B cell (primary cell): ENCODE measurements around the gene MIGA1. TPM values are rescaled to one million over a fixed set of nuclear protein-coding genes. Genes with fewer than 3 reads are reported as not detected.

ENCODE experiments used
- ATAC-seq: fragments of 200-7000 bp; cut with Tn5 transposase; one replicate; pipeline ENCODE4 v1.10.0; 2021; ENCODE audit warnings: low read depth, mild to moderate bottlenecking, moderate number of reproducible peaks, moderate library complexity
- CTCF ChIA-PET: fragments of 350-600 bp; sonication (Branson Sonifier 250); formaldehyde crosslinking; loops from one replicate; lab custom pipeline; 2021; ENCODE audit warnings: antibody characterized with exemption, inconsistent platforms; lab: Charles Lee
- POLR2A ChIA-PET: fragments of 350-600 bp; sonication (Branson Sonifier 250); formaldehyde crosslinking; loops from one replicate; lab custom pipeline; 2021; ENCODE audit warnings: antibody characterized with exemption; lab: Charles Lee
- DNase-seq: peaks from one replicate; pipeline ENCODE4 v3.0.0; 2013
- H2AFZ ChIP-seq: 2 replicates; pipeline ENCODE4 v1.6.1; 2012; ENCODE audit warnings: mild to moderate bottlenecking, low read depth, low read length; ENCODE audit not compliant: insufficient read depth, poor library complexity, severe bottlenecking
- H3K27ac ChIP-seq, 2 donors: 1 replicate in 1 of 2; 2 replicates in 1 of 2; pipeline ENCODE4 v1.5.1; 2012 to 2013; ENCODE audit warnings: low read length in 2 of 2, mild to moderate bottlenecking in 2 of 2, moderate library complexity in 1 of 2
- H3K27me3 ChIP-seq, 4 experiments: fragments of 200-600 bp in 1 of 4; sonication (generic) in 1 of 4; replicated peaks in 1 of 4; 1 replicate in 2 of 4; 2 replicates in 2 of 4; pipeline versions ENCODE4 v1.6.1 to v1.7.0; 2013 to 2016; ENCODE audit warnings: low read length in 3 of 4, mild to moderate bottlenecking in 2 of 4, mixed read lengths in 1 of 4, moderate library complexity in 1 of 4; ENCODE audit not compliant: insufficient read depth in 4 of 4, control insufficient read depth in 3 of 4; ENCODE audit errors: control extremely low read depth in 1 of 4
- H3K36me3 ChIP-seq, 2 experiments: replicated peaks in 1 of 2; 1 replicate in 1 of 2; 2 replicates in 1 of 2; pipeline versions ENCODE4 v1.6.1 to v1.7.1; 2013; ENCODE audit warnings: low read length in 1 of 2; ENCODE audit not compliant: insufficient read depth in 2 of 2, control insufficient read depth in 1 of 2; ENCODE audit errors: control extremely low read depth in 1 of 2, extremely low read depth in 1 of 2
- H3K4me1 ChIP-seq, 2 donors: fragments of 200-600 bp in 1 of 2; sonication (generic) in 1 of 2; 1 replicate in 1 of 2; 2 replicates in 1 of 2; pipeline versions ENCODE4 v1.5.1 to v1.6.1; 2013 to 2017; ENCODE audit warnings: low read length in 2 of 2; ENCODE audit not compliant: control insufficient read depth in 2 of 2, insufficient read depth in 2 of 2
- H3K4me2 ChIP-seq: replicated peaks from 2 replicates; pipeline ENCODE3; 2012; ENCODE audit warnings: mild to moderate bottlenecking, low read depth, low read length; ENCODE audit not compliant: poor library complexity, severe bottlenecking
- H3K4me3 ChIP-seq, 5 experiments: fragments of 200-600 bp in 1 of 5; sonication (generic) in 1 of 5; 1 replicate in 3 of 5; 2 replicates in 2 of 5; pipeline versions ENCODE4 v1.5.1 to v1.7.0; 2011 to 2016; ENCODE audit warnings: low read length in 4 of 5, mild to moderate bottlenecking in 4 of 5, low read depth in 2 of 5, control low read depth in 1 of 5, moderate library complexity in 1 of 5; ENCODE audit not compliant: insufficient read depth in 1 of 5; ENCODE audit errors: control extremely low read depth in 1 of 5, extremely low read depth in 1 of 5
- H3K79me2 ChIP-seq: fragments of 200-600 bp; sonication (generic); one replicate; pipeline ENCODE4 v1.6.0; 2016; ENCODE audit warnings: low read length; ENCODE audit not compliant: control insufficient read depth, insufficient read depth
- H3K9ac ChIP-seq: fragments of 200-600 bp; sonication (generic); 2 replicates; pipeline ENCODE4 v1.6.1; 2017; ENCODE audit warnings: mild to moderate bottlenecking, low read length, moderate library complexity
- H3K9me3 ChIP-seq, 3 donors: one replicate each; pipeline versions ENCODE4 v1.6.1 to v1.7.1; 2013; ENCODE audit warnings: low read length in 2 of 3; ENCODE audit not compliant: control insufficient read depth in 2 of 3, insufficient read depth in 1 of 3; ENCODE audit errors: control extremely low read depth in 1 of 3
- H4K20me1 ChIP-seq: 2 replicates; pipeline ENCODE4 v1.6.0; 2012; ENCODE audit warnings: mild to moderate bottlenecking, low read length; ENCODE audit not compliant: insufficient read depth, control insufficient read depth, poor library complexity, severe bottlenecking
- H3K27ac Mint-ChIP-seq: one replicate; pipeline ENCODE4 v1.8.0; 2021; ENCODE audit warnings: mixed read lengths
- H3K27me3 Mint-ChIP-seq: one replicate; pipeline ENCODE4 v1.8.0; 2021; ENCODE audit warnings: mixed read lengths
- H3K4me1 Mint-ChIP-seq: one replicate; pipeline ENCODE4 v1.8.0; 2021; ENCODE audit warnings: mixed read lengths
- H3K4me3 Mint-ChIP-seq: one replicate; pipeline ENCODE4 v1.8.0; 2021; ENCODE audit warnings: mixed read lengths
- H3K9me3 Mint-ChIP-seq: one replicate; pipeline ENCODE4 v1.8.0; 2022; ENCODE audit warnings: mixed read lengths; ENCODE audit not compliant: insufficient read depth
- EZH2 ChIP-seq: IDR thresholded peaks from 2 replicates; pipeline ENCODE4 v1.6.1; 2012; ENCODE audit warnings: borderline replicate concordance, low read depth, mild to moderate bottlenecking, moderate library complexity, low read length; ENCODE audit not compliant: insufficient read depth, poor library complexity, severe bottlenecking
- WGBS: methylation state at CpG from one replicate; pipeline ENCODE4 v1.1.5; 2013; ENCODE audit warnings: missing lambda C conversion rate; ENCODE audit not compliant: insufficient coverage; 5-methylcytosine and 5-hydroxymethylcytosine counted together
- intact Hi-C: fragments of 100-400 bp; cut with micrococcal nuclease; formaldehyde crosslinking; loops from one replicate; pipeline ENCODE4 v1.10.0; 2022
- polyA plus RNA-seq: library from polyadenylated mRNA; depleted of rRNA; stranded (reverse); fragments of >200 nt; gene quantifications from 2 replicates; pipeline ENCODE4 v1.2.3, GENCODE V29; 2012
- total RNA-seq, 2 donors: library from RNA; stranded (reverse); fragments of 120-200 nt in 1 of 2; gene quantifications; 1 replicate in 1 of 2; 2 replicates in 1 of 2; pipeline versions ENCODE4 v1.2.3 to v1.2.4, GENCODE V29; 2013 to 2022
- TF ChIP-seq, protein P1 (sequence below): fragments of 200-600 bp; IDR thresholded peaks from one replicate; pipeline ENCODE4 v1.8.0; 2022; ENCODE audit warnings: antibody characterized with exemption, mild to moderate bottlenecking

Gene MIGA1
- total and polyA plus RNA-seq, 2 donors (not counting 1 experiment from before 2014, with no cell fraction given): 5.0 to 18.0 TPM

DNA sequence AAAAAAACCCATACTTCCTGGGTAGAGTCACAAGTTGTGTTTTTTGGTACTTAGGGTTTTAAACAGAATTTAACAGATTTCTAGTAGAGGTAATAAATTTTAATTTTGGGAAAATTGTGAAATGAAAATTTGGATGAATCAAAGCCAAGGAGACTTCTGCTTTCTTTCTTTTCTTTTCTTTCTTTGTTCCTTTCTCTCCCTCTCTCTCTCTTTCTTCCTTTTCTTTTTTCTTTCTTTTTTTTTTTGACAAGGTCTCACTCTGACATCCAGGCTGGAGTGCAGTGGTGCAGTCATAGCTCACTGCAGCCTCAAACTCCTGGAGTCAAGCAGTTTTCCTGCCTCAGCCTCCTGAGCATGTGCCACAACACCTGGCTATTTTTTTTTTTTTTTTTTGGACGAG lies 62.1 kb downstream of the MIGA1 start:
- H3K27ac Mint-ChIP-seq: no peak overlapping the region
- no peak overlapping the region for H3K4me3 Mint-ChIP-seq
- no peaks in the 10 kb centered on the region for H3K9me3 ChIP-seq
- no peak overlapping the region for H3K4me3 ChIP-seq
- no peak for ATAC-seq
- H3K27me3 Mint-ChIP-seq: no peaks in the 10 kb centered on the region
- H3K27ac ChIP-seq: no peak overlapping the region
- no peak for TF ChIP-seq EZH2
- TF ChIP-seq, protein P1, sequence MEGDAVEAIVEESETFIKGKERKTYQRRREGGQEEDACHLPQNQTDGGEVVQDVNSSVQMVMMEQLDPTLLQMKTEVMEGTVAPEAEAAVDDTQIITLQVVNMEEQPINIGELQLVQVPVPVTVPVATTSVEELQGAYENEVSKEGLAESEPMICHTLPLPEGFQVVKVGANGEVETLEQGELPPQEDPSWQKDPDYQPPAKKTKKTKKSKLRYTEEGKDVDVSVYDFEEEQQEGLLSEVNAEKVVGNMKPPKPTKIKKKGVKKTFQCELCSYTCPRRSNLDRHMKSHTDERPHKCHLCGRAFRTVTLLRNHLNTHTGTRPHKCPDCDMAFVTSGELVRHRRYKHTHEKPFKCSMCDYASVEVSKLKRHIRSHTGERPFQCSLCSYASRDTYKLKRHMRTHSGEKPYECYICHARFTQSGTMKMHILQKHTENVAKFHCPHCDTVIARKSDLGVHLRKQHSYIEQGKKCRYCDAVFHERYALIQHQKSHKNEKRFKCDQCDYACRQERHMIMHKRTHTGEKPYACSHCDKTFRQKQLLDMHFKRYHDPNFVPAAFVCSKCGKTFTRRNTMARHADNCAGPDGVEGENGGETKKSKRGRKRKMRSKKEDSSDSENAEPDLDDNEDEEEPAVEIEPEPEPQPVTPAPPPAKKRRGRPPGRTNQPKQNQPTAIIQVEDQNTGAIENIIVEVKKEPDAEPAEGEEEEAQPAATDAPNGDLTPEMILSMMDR: no peak
- intact Hi-C loops: no loop called here
- H3K36me3 ChIP-seq: peaks cover 3 to 11% of the 10 kb centered on the region in 2 experiments
- POLR2A ChIA-PET: no interaction called here
- DNase-seq: no peak
- H3K4me1 Mint-ChIP-seq: peaks cover 2% of the 10 kb centered on the region
- H4K20me1 ChIP-seq: no peaks in the 10 kb centered on the region
- no peaks in the 10 kb centered on the region for H3K4me1 ChIP-seq
- H3K79me2 ChIP-seq: no peaks in the 10 kb centered on the region
- H3K9ac ChIP-seq: no peak overlapping the region
- H3K27me3 ChIP-seq: no peaks in the 10 kb centered on the region
- CTCF ChIA-PET: interaction anchor here (0.6 kb wide), 1 partner anchor 165 kb away, joined by 3 read pairs; no protein-coding TSS in a partner anchor
- no peak overlapping the region for H3K4me2 ChIP-seq
- H2AFZ ChIP-seq: no peak overlapping the region
- WGBS: no CpG with 5 or more reads among the region's 1 CpG
- H3K9me3 Mint-ChIP-seq: no peaks in the 10 kb centered on the region

DNA sequence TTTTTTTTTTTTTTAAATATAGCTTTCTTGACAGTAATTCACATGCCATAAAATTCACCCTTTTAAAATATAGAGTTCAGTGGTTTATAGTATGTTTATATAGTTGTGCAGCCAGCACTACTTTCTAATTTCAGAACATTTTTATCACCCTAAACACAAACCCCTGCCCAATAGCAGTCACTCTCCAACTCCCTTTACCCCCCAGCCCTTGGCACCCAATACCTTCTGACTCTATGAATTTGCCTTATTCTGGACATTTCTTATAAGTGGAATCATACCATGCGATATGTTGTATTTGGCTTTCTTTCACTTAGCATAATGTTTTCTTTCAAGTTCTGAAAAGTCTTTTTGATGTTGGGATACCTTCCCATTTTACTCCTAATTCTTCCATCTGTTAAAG lies 66.5 kb downstream of the MIGA1 start:
- peaks cover 4% of the 10 kb centered on the region for H3K79me2 ChIP-seq
- H3K27ac ChIP-seq: no peak overlapping the region
- ATAC-seq: no peak
- H3K9me3 ChIP-seq: no peaks in the 10 kb centered on the region
- H3K27ac Mint-ChIP-seq: no peak overlapping the region
- TF ChIP-seq EZH2: no peak
- TF ChIP-seq, protein P1: no peak
- H4K20me1 ChIP-seq: no peaks in the 10 kb centered on the region
- H3K9me3 Mint-ChIP-seq: no peaks in the 10 kb centered on the region
- ChIA-PET POLR2A (no interaction called here), CTCF (no interaction called here)
- DNase-seq: no peak
- H3K9ac ChIP-seq: no peak overlapping the region
- no peak overlapping the region for H3K4me2 ChIP-seq
- H3K36me3 ChIP-seq: peaks cover 2 to 9% of the 10 kb centered on the region in 2 experiments
- H3K4me3 ChIP-seq: no peak overlapping the region
- no peak overlapping the region for H3K4me3 Mint-ChIP-seq
- no peaks in the 10 kb centered on the region for H3K27me3 Mint-ChIP-seq
- no peak overlapping the region for H2AFZ ChIP-seq
- peaks cover 12% of the 10 kb centered on the region in 2 donors for H3K4me1 ChIP-seq
- no peaks in the 10 kb centered on the region for H3K27me3 ChIP-seq
- H3K4me1 Mint-ChIP-seq: peaks cover 2% of the 10 kb centered on the region
- intact Hi-C loops: no loop called here
- no CpG with 5 or more reads among the region's 1 CpG for WGBS
